A673 (cell line): Measurements from ENCODE around the gene ALDH1L1. TPM values are rescaled to one million over a fixed set of nuclear protein-coding genes. Genes with fewer than 3 reads are reported as not detected.

Experiments used
- BruUV-seq: library from RNA; stranded (reverse); fragments of 400-500 nt; replicated peaks from 2 replicates; lab custom pipeline; 2021; lab: Mats Ljungman, UMichigan
- CTCF ChIA-PET: fragments of 300-600 bp; sonication (Branson Sonifier 250); formaldehyde crosslinking; loops from one replicate; lab custom pipeline; 2022; ENCODE audit warnings: antibody characterized with exemption; lab: Charles Lee
- POLR2A ChIA-PET: fragments of 300-600 bp; sonication (Branson Sonifier 250); formaldehyde crosslinking; loops from one replicate; lab custom pipeline; 2022; ENCODE audit warnings: antibody characterized with exemption; ENCODE audit not compliant: low non-redundant PET; lab: Charles Lee
- DNase-seq: peaks from one replicate; pipeline ENCODE4 v3.0.0-alpha.2; 2015; ENCODE audit warnings: low spot score
- H3K27ac ChIP-seq: fragments of 200-600 bp; sonication (generic); 2 replicates; pipeline ENCODE4 v1.5.1; 2016; ENCODE audit warnings: mixed run types, low read depth, mild to moderate bottlenecking, mixed read lengths, antibody characterized with exemption, low read length; ENCODE audit not compliant: poor library complexity, severe bottlenecking
- H3K27me3 ChIP-seq: fragments of 200-600 bp; sonication (generic); replicated peaks from 2 replicates; pipeline ENCODE4 v1.6.1; 2017; ENCODE audit warnings: mixed run types, low read depth, mild to moderate bottlenecking, mixed read lengths, antibody characterized with exemption, low read length; ENCODE audit not compliant: insufficient read depth, poor library complexity
- H3K36me3 ChIP-seq: fragments of 200-600 bp; sonication (generic); 2 replicates; pipeline ENCODE4 v1.6.1; 2016; ENCODE audit warnings: mixed run types, mild to moderate bottlenecking, mixed read lengths, antibody characterized with exemption, low read length; ENCODE audit not compliant: insufficient read depth, poor library complexity, severe bottlenecking
- H3K4me1 ChIP-seq: fragments of 200-600 bp; sonication (generic); 2 replicates; pipeline ENCODE4 v1.6.1; 2017; ENCODE audit warnings: mixed run types, mild to moderate bottlenecking, mixed read lengths, antibody characterized with exemption, low read length; ENCODE audit not compliant: insufficient read depth, poor library complexity, severe bottlenecking
- H3K4me3 ChIP-seq: fragments of 200-600 bp; sonication (generic); 2 replicates; pipeline ENCODE4 v1.5.1; 2016; ENCODE audit warnings: low read depth, mixed run types, mild to moderate bottlenecking, mixed read lengths, low read length; ENCODE audit not compliant: poor library complexity, severe bottlenecking
- H3K9me3 ChIP-seq: fragments of 200-600 bp; sonication (generic); 2 replicates; pipeline ENCODE4 v1.6.1; 2016; ENCODE audit warnings: mixed run types, low read depth, mild to moderate bottlenecking, mixed read lengths, antibody characterized with exemption, low read length; ENCODE audit not compliant: poor library complexity, severe bottlenecking
- CTCF ChIP-seq: fragments of 300-800, 200-600 bp; sonication (generic); conservative IDR thresholded peaks from 2 replicates; pipeline ENCODE4 v1.5.1; 2017; ENCODE audit warnings: low read depth, mild to moderate bottlenecking, antibody characterized with exemption, low read length, moderate library complexity, mixed read lengths
- EZH2 ChIP-seq: fragments of 200-600 bp; sonication (generic); IDR thresholded peaks from 2 replicates; pipeline ENCODE4 v1.6.1; 2017; ENCODE audit warnings: borderline replicate concordance, low read depth, mild to moderate bottlenecking, mixed read lengths, antibody characterized with exemption, low read length; ENCODE audit not compliant: poor library complexity, severe bottlenecking
- intact Hi-C: fragments of 100-400 bp; cut with micrococcal nuclease; formaldehyde crosslinking; loops from one replicate; pipeline ENCODE4 v1.10.0; 2022; ENCODE audit not compliant: unreplicated experiment
- total RNA-seq: library from RNA; stranded (reverse); gene quantifications from 2 replicates; pipeline ENCODE4 v1.2.3, GENCODE V29; 2021

ALDH1L1 gene
- total RNA-seq, 1 experiment from 2014 or later, result 16.9 TPM

GRCh38 chr3:126084768-126085180, 95.6 kb downstream of the ALDH1L1 start:
- peaks cover 21% of the 10 kb centered on the region for H3K9me3 ChIP-seq
- H3K27ac ChIP-seq, result no peak overlapping the region
- no peak for TF ChIP-seq CTCF
- TF ChIP-seq EZH2, result no peak
- BruUV-seq, result no TSS peak
- peak overlapping the region; percentile 66 for H3K4me3 ChIP-seq
- POLR2A ChIA-PET, result no interaction called here
- no peaks in the 10 kb centered on the region for H3K36me3 ChIP-seq
- H3K27me3 ChIP-seq, result no peaks in the 10 kb centered on the region
- CTCF ChIA-PET, result no interaction called here
- intact Hi-C loops, result no loop called here
- DNase-seq, result no peak
- peaks cover 6% of the 10 kb centered on the region for H3K4me1 ChIP-seq

- Histone ChIP-seq H3K4me1 (peaks cover 6% of the 10 kb centered on the region), H3K4me3 (peak within 1 kb of the TSS; percentile 66), H3K9me3 (peaks cover 21% of the 10 kb centered on the region), H3K27ac (peak within 1 kb of the TSS; percentile 73), H3K27me3 (no peaks in the 10 kb centered on the region), H3K36me3 (no peaks in the 10 kb centered on the region)
- peak; percentile 82 for DNase-seq
- CTCF ChIA-PET, result no interaction called here
- TF ChIP-seq CTCF (peak; percentile 54), EZH2 (no peak)
- BruUV-seq, result no TSS peak
- intact Hi-C loops, result no loop called here
- POLR2A ChIA-PET, result no interaction called here
Observed at GRCh38 chr3:126083913-126084767, 96.2 kb downstream of the ALDH1L1 start, which contains the start of gene SLC41A3. TSS of gene SLC41A3 (minus strand) at chr3:126084124. CDS start at chr3:126068219, 15,905 bp downstream.

GRCh38 chr3:126083511-126083912, 96.9 kb downstream of the ALDH1L1 start:
- H3K9me3 ChIP-seq, result peaks cover 21% of the 10 kb centered on the region
- no peaks in the 10 kb centered on the region for H3K27me3 ChIP-seq
- TF ChIP-seq EZH2 (no peak), CTCF (no peak)
- no peaks in the 10 kb centered on the region for H3K36me3 ChIP-seq
- ChIA-PET POLR2A (no interaction called here), CTCF (no interaction called here)
- intact Hi-C loops, result no loop called here
- peak overlapping the region; percentile 73 for H3K27ac ChIP-seq
- peak overlapping the region; percentile 66 for H3K4me3 ChIP-seq
- BruUV-seq, result no TSS peak
- DNase-seq, result peak; percentile 43
- H3K4me1 ChIP-seq, result peaks cover 6% of the 10 kb centered on the region
